ENCODE data around the gene TPSG1. TPM values are rescaled to one million over a fixed set of nuclear protein-coding genes. Genes with fewer than 3 reads are reported as not detected.
"Not testable (repeated sequence)": the region's sequence is repeated elsewhere in the genome, so short reads cannot be mapped to it uniquely, and the experiment has no call there.

The TPSG1 gene
- total RNA-seq, 1 experiment from 2014 or later, result not detected

DNA sequence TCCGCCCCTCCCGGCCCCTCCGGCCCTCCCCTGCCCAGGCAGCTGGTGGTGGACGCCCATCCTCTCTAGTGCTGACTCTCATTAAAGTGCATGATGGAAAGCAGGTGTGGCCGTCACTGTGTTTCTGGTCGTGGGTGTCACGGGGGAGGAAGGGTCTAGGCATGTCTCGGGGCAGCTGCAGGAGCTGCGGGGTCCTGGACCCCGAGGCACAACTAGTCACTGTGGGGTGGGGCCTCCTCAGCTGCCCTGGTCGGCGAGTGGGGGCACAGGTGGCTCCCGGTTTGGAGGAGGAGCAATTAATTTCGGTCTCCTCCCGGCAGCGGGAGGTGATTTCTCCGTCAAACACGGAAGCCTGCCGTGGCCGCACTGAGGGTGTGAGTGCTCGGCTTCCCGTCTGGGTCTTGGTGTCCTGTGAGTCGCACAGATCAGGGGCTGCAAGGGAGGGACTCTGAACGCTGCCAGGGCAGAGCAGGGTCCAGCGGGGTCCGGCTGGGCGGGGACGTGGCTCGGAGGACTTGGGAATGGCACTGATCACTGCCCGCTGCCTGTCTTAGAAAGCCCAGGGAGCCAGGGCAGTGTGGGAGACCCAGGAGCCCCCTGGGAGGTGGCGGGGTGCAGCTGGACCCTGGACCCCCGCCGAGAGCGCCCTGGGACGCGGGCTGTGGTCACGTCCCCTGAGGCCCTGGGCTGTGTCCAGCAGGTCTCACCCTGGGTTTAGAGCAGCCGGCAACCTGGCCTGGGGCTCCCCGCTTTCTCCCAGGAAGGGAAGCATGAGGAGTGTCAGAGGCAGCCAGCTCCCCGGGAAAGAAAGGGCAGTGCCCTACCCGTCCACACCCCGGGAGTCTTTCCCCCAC, 34.1 kb upstream of the TPSG1 start:
- no peak for DNase-seq (ENCODE audit: low read depth)

DNA sequence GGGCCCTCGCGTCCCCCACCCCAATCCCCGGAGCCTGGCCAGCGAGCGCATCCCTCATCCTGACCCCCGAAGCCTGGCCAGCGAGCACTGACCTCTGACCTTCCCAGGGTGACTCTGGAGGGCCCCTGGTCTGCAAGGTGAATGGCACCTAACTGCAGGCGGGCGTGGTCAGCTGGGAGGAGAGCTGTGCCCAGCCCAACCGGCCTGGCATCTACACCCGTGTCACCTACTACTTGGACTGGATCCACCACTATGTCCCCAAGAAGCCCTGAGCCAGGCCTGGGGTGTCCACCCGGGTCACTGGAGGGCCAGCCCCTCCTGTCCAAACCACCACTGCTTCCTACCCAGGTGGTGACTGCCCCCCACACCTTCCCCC, 33.1 kb upstream of the TPSG1 start:
- DNase-seq (ENCODE audit: low read depth), result no peak
- in situ Hi-C loops (cut with HindIII; ENCODE audit: low pct_unique_long_range_greater_than_20kb, low sequenced_read_pairs), result no loop called here

More for the DNA sequence above, 34.1 kb upstream of the TPSG1 start:
- in situ Hi-C loops (cut with HindIII; ENCODE audit: low pct_unique_long_range_greater_than_20kb, low sequenced_read_pairs), result no loop called here

DNA sequence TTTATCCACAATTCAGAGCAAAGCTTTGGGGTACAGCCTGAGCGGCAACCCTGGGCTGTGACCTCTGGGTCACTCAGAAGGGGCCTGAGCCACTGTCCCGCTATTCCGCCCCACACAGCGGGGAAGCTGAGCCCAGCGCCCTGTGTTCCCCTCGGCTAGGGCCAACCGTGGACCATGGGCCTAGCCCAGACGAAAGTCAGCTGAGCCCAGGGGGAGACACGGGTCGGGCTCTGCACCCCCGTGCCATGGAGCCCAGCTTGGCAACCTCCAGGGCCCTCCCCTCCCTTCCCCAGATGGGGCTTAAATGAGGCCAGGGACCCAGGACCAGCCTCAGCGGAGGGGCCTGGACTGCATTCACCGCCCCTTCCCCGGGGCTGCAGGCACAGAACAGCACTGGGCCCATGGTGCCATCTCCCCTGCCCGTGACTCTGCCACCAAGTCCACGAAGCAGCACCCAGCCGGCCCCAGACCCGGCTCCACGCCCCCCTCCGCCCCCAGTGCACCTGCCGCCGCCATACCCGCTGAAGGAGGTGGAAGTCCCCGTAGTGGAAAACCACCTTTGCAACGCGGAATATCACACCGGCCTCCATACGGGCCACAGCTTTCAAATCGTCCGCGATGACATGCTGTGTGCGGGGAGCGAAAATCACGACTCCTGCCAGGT, 32.6 kb upstream of the TPSG1 start:
- in situ Hi-C loops (cut with HindIII; ENCODE audit: low pct_unique_long_range_greater_than_20kb, low sequenced_read_pairs), result no loop called here
- DNase-seq (ENCODE audit: low read depth), result no peak

- in situ Hi-C loops (cut with HindIII; ENCODE audit: low pct_unique_long_range_greater_than_20kb, low sequenced_read_pairs), result no loop called here
Measured at GRCh38 chr16:1256874-1257322, 31.8 kb upstream of the TPSG1 start.

DNA sequence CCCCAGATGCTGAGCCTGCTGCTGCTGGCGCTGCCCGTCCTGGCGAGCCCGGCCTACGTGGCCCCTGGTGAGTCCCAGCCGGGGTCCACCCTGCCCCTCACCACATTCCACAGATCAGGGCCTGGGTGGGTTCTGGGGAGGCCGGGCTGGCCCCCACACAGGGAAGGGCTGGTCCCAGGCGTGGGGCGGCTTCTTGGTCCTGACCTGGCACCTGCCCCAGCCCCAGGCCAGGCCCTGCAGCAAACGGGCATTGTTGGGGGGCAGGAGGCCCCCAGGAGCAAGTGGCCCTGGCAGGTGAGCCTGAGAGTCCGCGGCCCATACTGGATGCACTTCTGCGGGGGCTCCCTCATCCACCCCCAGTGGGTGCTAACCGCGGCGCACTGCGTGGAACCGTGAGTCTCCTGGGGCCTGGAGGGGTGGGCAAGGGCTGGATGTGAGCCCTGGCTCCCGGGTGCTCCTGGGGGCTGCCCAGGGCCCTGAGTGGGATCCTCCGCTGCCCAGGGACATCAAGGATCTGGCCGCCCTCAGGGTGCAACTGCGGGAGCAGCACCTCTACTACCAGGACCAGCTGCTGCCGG, 31.3 kb upstream of the TPSG1 start:
- DNase-seq (ENCODE audit: low read depth); in situ Hi-C loops (cut with HindIII; ENCODE audit: low pct_unique_long_range_greater_than_20kb, low sequenced_read_pairs): not testable (repeated sequence)

More at GRCh38 chr16:1256874-1257322, 31.8 kb upstream of the TPSG1 start:
- no peak for DNase-seq (ENCODE audit: low read depth)

- in situ Hi-C loops (cut with HindIII; ENCODE audit: low pct_unique_long_range_greater_than_20kb, low sequenced_read_pairs); DNase-seq (ENCODE audit: low read depth): not testable (repeated sequence)
Measured at GRCh38 chr16:1255276-1256122, 30.4 kb upstream of the TPSG1 start, which contains the start of gene TPSD1. Gene TPSD1, plus strand, starts transcription at chr16:1256069. Its CDS starts 212 bp downstream, at chr16:1256281.

DNA sequence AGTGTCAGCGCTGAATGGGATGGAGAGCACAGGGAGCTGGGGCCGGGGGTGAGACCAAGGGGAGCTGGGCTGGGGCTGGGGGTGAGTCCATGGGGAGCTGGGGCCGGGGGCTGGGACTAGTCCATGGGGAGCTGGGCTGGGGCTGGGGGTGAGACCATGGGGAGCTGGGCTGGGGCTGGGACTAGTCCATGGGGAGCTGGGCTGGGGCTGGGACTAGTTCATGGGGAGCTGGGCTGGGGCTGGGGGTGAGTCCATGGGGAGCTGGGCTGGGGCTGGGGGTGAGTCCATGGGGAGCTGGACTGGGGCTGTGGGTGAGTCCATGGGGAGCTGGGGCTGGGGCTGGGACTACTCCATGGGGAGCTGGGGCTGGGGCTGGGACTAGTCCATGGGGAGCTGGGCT, 29.8 kb upstream of the TPSG1 start:
- in situ Hi-C loops (cut with HindIII; ENCODE audit: low pct_unique_long_range_greater_than_20kb, low sequenced_read_pairs); DNase-seq (ENCODE audit: low read depth): not testable (repeated sequence)

DNA sequence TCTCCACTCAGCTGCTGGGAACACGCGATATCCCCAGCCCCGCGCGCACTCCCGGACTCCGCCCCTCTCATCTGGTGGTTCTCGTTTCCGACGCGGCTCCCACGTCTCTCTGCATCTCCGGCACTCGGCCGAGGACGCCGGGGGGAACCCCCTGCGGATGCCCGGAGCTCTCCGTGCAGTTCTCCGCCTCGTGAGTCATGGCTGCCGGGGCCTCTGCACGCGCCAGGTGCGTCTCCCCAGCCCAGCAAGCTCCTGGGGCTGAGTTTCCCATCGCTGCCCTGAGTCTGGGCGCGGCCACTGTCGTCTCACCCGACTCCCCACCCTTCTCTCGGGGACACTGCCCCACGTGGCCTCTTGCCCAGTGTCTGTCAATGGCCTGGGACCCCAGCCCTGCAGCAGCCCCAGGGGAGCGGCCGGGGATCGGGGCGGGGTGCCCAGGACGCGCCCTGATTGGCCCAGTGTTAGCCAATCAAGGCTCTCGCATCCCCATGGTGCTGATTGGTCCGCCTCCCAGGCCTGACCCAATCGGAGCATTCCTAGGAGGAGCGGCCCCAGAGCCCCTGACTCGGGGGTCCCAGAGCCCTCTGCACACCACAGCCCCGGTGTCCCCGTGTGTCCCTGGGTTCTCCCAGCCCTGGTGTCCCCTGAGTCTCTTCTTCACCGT, 28.8 kb upstream of the TPSG1 start:
- DNase-seq (ENCODE audit: low read depth); in situ Hi-C loops (cut with HindIII; ENCODE audit: low pct_unique_long_range_greater_than_20kb, low sequenced_read_pairs): not testable (repeated sequence)

DNA sequence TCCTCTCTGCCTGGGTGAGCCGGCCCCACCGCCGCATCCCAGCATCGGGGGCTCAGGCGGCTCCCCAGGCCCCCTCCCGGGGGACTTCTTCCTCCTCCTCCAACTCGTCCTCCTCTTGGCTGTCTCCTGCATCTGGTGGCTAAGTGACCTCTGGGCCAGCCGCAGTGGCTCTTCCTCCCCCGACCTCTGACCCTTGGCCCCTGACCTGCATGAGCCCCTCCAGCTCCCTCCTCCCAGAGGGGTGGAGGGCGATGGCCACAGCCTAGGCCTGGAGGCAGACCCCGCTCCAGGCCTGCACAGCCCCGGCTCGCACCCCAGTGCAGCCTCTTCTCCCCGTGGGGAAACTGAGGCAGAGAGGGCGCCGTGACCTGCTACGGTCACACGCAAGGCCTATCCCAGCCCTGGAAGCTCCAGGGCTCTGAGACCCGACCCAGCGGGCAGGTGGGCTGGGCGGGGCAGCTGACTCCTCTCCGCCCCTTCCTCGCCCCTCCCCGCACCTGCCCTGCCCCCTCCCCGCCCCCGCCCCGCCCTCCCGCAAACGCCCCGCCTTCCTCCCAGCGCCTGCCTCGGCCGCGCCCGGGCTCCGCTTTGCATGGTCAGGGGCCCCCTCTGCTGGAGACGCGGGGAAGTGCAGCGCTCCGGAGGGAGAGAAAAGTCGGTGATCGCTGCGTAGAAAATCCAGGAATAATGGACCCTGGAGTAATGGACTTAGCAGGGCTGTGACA, 24.1 kb upstream of the TPSG1 start:
- in situ Hi-C loops (cut with HindIII; ENCODE audit: low pct_unique_long_range_greater_than_20kb, low sequenced_read_pairs), result not testable (repeated sequence)

DNA sequence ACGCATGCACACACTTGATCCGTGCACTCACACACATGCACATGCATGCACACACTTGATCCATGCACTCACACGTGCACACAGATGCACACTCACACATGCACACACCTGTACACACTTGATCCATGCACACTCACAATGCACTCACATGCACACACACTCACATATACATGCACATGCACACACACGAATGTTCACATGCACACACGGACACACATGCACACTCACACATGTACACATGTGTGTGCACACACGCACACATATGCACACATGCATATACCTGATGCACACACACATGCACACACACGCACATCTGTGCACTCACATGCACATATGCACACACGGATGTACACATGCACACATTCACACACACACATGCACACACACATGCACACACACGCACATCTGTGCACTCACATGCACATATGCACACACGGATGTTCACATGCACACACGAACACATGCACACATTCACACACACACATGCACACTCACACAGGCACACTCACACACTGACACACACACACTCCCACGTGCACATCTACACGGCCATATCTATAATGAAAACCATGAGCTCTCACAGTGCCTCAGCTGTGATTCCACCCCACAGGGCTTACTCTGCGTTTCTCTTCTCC, 23.0 kb upstream of the TPSG1 start:
- DNase-seq (ENCODE audit: low read depth); in situ Hi-C loops (cut with HindIII; ENCODE audit: low pct_unique_long_range_greater_than_20kb, low sequenced_read_pairs): not testable (repeated sequence)

More for the DNA sequence above, 24.1 kb upstream of the TPSG1 start:
- DNase-seq (ENCODE audit: low read depth), result not testable (repeated sequence)

- DNase-seq (ENCODE audit: low read depth), result no peak
- in situ Hi-C loops (cut with HindIII; ENCODE audit: low pct_unique_long_range_greater_than_20kb, low sequenced_read_pairs), result no loop called here
Measured at GRCh38 chr16:1245452-1246020, 20.5 kb upstream of the TPSG1 start.

DNA sequence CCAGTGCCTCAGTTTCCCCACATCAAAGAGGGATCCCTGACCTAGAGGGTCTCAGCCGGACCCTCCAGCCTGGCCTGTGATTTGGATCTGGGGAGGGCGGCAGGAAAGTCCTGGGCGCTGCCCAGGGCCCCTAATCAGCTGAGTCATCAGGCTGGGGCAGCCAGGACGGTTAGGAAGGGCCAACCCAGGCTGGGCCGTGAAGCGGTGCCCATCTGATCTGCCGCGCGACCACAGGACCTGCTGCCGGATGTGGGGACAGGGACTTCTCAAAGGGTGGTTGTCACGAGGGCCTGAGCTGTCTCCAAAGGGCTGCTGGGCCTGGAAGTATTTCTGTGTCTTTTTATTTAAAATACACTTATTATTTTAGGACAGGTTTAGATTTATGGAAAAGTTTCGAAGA, 19.8 kb upstream of the TPSG1 start:
- in situ Hi-C loops (cut with HindIII; ENCODE audit: low pct_unique_long_range_greater_than_20kb, low sequenced_read_pairs), result no loop called here
- no peak for DNase-seq (ENCODE audit: low read depth)

DNA sequence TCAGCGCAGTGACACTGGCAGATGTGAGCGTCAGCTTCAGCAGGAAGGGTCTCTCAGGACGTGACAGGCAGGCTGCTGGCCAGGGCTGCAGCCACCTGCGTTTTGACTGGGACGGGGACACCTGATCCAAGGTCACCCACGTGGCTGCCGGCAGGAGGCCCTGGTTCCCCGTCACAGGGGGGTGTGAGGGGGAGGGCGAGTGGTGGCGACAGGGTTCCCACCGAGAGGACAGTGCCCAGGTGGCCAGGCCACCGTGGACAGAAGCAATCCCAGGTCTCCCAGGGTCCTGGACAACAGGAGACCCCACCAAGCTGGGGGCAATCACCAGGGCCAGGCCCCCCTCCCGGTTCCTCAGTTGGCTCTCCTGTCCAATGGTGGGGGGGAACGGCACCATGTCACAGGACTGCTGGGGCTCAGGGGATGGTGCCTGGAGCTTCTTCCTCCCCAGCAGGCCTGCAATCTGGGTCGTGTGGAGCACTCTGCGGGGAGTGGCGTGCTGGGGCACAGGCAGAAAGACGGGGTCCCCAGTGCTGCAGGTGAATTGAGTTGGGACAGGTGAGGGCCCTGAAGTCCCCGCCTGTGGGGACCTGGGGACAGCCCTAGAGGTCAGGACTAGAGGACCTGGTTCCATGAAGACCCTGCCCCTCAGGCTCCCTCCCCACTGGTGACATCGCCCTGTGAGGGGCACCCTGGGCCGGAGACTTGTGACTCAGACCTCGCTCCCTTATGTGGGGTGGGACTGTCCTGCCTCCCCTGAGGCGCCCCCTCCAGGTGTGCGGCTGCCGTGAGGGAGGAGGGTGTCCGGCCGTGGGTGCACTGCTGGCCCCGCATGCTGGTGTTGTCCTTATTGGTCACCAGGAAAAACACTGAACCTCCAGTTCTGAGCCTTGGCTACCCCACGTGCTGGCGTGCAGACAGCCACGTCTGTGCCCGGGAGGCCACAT, 19.1 kb upstream of the TPSG1 start:
- in situ Hi-C loops (cut with HindIII; ENCODE audit: low pct_unique_long_range_greater_than_20kb, low sequenced_read_pairs); DNase-seq (ENCODE audit: low read depth): not testable (repeated sequence)

DNA sequence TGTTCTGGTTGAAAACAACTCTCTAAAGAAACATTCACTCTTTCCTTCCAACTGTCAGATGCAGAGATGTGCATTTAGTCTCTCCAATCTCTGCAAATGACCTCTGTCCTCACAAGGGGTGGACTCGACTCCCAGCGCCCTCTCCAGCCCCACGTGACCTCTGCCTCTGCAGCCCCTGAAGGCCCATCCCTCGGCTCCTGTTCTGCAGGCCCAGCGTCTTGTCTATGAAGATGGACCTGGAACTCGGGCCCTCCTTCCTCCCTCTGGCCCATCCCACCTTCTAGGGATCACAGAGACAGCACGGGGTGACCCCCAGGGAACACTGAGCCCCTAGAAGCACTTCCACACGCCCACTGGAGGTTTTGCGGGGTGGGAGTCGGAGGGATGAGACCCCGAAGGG, 18.3 kb upstream of the TPSG1 start:
- in situ Hi-C loops (cut with HindIII; ENCODE audit: low pct_unique_long_range_greater_than_20kb, low sequenced_read_pairs); DNase-seq (ENCODE audit: low read depth): not testable (repeated sequence)

- DNase-seq (ENCODE audit: low read depth); in situ Hi-C loops (cut with HindIII; ENCODE audit: low pct_unique_long_range_greater_than_20kb, low sequenced_read_pairs): not testable (repeated sequence)
Measured at GRCh38 chr16:1241081-1241480, 16.0 kb upstream of the TPSG1 start.

Data from Caki2 (cell line).